ENCODE data around the gene PCDHB10.
A peak's percentile ranks its signal among the peaks of the same experiment; 100 is the strongest.
"Not testable (repeated sequence)": the region's sequence is repeated elsewhere in the genome, so short reads cannot be mapped to it uniquely, and the experiment has no call there.

Gene PCDHB10

DNA sequence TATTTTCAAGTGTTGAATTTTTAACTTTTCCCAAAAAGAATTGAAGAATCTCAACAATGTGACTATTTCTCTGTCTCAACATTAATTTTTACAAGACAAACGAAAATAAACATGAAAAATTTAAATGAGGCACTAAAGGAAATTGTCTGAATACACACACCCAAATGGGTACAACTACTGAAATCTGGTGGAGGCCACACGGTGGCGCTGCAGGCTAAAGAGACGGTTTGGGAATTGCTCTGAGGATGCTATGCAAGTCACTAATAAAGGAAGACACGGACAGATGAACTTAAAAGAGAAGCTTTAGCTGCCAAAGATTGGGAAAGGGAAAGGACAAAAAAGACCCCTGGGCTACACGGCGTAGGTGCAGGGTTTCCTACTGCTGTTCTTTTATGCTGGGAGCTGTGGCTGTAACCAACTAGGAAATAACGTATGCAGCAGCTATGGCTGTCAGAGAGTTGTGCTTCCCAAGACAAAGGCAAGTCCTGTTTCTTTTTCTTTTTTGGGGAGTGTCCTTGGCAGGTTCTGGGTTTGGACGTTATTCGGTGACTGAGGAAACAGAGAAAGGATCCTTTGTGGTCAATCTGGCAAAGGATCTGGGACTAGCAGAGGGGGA is at the start of gene PCDHB10:
PCDHB10 (plus strand) TSS at position 244 of the 616 bp plus-strand sequence; CDS start at position 444, 200 bp downstream.
- DNase-seq: peak in 1 of 2 donors; percentile 28

GRCh38 chr5:141149812-141150211 is 42.3 kb upstream of the PCDHB10 start, which contains the start of gene PCDHB6:
PCDHB6 (plus strand) TSS chr5:141150057; CDS start chr5:141150258, 201 bp downstream.
- peak in 1 of 2 donors; percentile 1 for DNase-seq

- no peak for DNase-seq
Measured at GRCh38 chr5:141150224-141150992, 41.7 kb upstream of the PCDHB10 start.

- no peak for DNase-seq
Measured at GRCh38 chr5:141150993-141151325, 41.2 kb upstream of the PCDHB10 start.

- DNase-seq: not testable (repeated sequence)
Measured at GRCh38 chr5:141151632-141152031, 40.5 kb upstream of the PCDHB10 start.

DNA sequence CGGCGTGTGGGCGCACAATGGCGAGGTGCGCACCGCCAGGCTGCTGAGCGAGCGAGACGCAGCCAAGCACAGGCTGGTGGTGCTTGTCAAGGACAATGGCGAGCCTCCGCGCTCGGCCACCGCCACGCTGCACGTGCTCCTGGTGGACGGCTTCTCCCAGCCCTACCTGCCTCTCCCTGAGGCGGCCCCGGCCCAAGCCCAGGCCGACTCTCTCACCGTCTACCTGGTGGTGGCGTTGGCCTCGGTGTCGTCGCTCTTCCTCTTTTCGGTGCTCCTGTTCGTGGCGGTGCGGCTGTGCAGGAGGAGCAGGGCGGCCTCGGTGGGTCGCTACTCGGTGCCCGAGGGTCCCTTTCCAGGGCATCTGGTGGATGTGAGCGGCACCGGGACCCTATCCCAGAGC is 40.1 kb upstream of the PCDHB10 start:
- not testable (repeated sequence) for DNase-seq

DNA sequence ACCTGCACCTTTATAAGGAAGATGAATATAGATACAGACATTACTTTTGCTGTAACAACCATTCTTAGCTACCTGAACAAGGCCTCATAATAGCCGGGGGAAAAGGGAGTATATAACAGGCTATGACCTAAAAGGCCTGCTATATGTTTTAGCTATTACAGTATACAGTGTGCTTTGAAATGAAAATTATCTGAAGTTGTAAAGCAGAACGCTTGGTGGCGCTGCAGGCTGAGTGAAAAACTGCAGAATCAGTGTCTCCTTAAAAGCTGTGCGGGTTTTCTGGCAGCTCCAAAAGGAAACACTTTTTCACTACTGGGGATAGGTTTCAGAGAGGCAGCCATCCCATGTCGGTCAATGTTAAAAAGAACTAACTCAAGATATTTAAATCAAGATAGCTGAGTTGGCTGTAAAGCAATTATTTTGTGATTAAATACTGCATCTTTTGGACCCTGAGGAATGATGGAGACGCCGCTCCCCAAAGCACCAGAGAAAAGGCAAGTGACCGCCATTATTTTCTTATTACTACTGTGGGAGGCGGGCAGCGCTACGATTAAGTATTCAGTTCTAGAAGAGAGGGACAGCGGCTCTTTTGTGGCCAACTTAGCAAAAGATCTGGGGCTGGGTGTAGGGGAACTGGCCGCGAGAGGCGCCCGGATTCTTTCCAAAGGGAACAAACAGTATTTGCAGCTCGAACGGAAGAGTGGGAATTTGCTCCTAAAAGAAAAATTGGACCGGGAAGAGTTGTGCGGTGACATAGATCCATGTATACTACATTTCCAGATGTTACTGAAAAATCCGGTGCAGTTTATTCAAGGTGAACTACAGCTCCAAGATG is 36.4 kb upstream of the PCDHB10 start:
- DNase-seq: no peak

GRCh38 chr5:141157356-141157755 is 34.8 kb upstream of the PCDHB10 start:
- DNase-seq: not testable (repeated sequence)

DNA sequence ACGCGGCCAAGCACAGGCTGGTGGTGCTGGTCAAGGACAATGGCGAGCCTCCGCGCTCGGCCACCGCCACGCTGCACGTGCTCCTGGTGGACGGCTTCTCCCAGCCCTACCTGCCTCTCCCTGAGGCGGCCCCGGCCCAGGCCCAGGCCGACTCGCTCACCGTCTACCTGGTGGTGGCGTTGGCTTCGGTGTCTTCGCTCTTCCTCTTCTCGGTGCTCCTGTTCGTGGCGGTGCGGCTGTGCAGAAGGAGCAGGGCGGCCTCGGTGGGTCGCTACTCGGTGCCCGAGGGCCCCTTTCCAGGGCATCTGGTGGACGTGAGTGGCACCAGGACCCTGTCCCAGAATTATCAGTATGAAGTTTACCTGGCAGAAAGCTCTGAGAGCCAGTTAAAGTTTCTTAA is 34.3 kb upstream of the PCDHB10 start:
- DNase-seq: not testable (repeated sequence)

GRCh38 chr5:141172381-141173204 is 19.6 kb upstream of the PCDHB10 start, which contains the start of gene PCDHB7:
PCDHB7 (plus strand) TSS chr5:141172644; CDS start chr5:141172836, 192 bp downstream.
- DNase-seq: peak in 1 of 2 donors; percentile 30

GRCh38 chr5:141174291-141175104 is 17.7 kb upstream of the PCDHB10 start:
- not testable (repeated sequence) for DNase-seq

DNA sequence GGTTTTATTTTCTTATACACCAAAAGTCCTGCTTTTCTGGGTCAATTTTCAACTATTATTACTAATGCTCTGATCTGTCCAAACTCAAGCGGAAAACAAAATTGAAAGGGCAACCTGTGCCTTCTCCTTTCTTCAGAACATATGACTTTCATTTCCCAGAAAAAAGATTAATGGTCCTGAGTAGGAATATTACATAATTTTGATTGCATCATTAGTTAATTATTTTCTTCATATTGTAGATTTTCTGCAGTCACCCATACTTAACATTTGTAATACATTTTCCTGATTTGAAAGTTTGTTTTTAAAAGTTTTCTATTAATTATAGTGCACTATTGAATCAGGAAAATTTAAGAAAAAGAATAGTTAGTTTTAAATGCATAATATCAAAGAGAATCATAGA is 16.2 kb upstream of the PCDHB10 start:
- DNase-seq: no peak

- DNase-seq: not testable (repeated sequence)
Measured at GRCh38 chr5:141177577-141178191, 14.5 kb upstream of the PCDHB10 start, which contains the start of gene PCDHB8. PCDHB8 (plus strand) TSS chr5:141177790; CDS start chr5:141178035, 245 bp downstream.

DNA sequence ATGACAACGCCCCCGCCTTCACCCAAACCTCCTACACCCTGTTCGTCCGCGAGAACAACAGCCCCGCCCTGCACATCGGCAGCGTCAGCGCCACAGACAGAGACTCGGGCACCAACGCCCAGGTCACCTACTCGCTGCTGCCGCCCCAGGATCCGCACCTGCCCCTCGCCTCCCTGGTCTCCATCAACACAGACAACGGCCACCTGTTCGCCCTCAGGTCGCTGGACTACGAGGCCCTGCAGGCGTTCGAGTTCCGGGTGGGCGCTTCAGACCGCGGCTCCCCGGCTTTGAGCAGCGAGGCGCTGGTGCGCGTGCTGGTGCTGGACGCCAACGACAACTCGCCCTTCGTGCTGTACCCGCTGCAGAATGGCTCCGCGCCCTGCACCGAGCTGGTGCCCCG is 12.8 kb upstream of the PCDHB10 start:
- DNase-seq: not testable (repeated sequence)

GRCh38 chr5:141179876-141180275 is 12.3 kb upstream of the PCDHB10 start:
- not testable (repeated sequence) for DNase-seq

- no peak for DNase-seq
Measured at GRCh38 chr5:141180313-141180712, 11.8 kb upstream of the PCDHB10 start.

GRCh38 chr5:141182248-141182647 is 9.9 kb upstream of the PCDHB10 start, which contains the start of gene PCDHB16:
PCDHB16 (plus strand) TSS chr5:141182387; CDS start chr5:141182560, 173 bp downstream.
- DNase-seq: no peak

- DNase-seq: not testable (repeated sequence)
Measured at GRCh38 chr5:141184117-141184855, 7.9 kb upstream of the PCDHB10 start.

DNA sequence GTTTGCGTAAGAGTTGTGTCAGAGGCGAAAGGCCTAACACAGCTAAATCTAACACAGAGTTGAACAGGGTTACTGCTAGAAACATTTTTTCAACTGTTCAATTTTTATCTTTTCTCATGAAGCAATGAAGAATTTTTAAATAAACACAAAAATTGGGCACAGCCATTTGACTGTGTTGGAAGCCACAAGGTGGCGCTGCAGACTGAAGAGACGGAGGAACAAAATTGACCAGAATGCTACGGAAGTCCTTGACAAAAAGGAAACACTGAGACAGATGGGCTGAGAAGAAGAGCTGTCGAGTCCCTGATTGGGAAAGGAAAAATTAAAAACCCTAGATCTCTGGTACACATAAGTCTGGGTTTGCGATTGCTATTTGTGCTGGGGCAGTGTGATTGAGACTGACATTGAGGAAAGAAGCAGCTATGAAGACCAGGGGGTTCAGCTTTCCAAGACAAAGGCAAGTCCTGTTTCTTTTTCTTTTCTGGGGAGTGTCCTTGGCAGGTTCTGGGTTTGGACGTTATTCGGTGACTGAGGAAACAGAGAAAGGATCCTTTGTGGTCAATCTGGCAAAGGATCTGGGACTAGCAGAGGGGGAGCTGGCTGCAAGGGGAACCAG is 5.1 kb upstream of the PCDHB10 start, which contains the start of gene PCDHB9:
PCDHB9 (plus strand) TSS at position 265 of the 616 bp plus-strand sequence; CDS start at position 423, 158 bp downstream.
- peak in 1 of 2 donors; percentile 39 for DNase-seq

Data from CD4-positive, alpha-beta T cell treated with Interferon alpha-2 for 1 hour (primary cell).